GM23248 (cell line): Measurements from ENCODE around the gene RPL41.

ENCODE experiments used
- EZH2 ChIP-seq: fragments of 200-600 bp; sonication (generic); IDR thresholded peaks from 2 replicates; pipeline ENCODE4 v1.6.1; 2018; ENCODE audit warnings: antibody characterized with exemption, mild to moderate bottlenecking; ENCODE audit not compliant: insufficient read depth, poor library complexity, severe bottlenecking
- EZH2phosphoT487 ChIP-seq: fragments of 200-600 bp; sonication (generic); IDR thresholded peaks from 2 replicates; pipeline ENCODE4 v1.6.1; 2018; ENCODE audit warnings: antibody characterized with exemption, moderate library complexity, mild to moderate bottlenecking, low read depth; ENCODE audit not compliant: insufficient read depth

DNA sequence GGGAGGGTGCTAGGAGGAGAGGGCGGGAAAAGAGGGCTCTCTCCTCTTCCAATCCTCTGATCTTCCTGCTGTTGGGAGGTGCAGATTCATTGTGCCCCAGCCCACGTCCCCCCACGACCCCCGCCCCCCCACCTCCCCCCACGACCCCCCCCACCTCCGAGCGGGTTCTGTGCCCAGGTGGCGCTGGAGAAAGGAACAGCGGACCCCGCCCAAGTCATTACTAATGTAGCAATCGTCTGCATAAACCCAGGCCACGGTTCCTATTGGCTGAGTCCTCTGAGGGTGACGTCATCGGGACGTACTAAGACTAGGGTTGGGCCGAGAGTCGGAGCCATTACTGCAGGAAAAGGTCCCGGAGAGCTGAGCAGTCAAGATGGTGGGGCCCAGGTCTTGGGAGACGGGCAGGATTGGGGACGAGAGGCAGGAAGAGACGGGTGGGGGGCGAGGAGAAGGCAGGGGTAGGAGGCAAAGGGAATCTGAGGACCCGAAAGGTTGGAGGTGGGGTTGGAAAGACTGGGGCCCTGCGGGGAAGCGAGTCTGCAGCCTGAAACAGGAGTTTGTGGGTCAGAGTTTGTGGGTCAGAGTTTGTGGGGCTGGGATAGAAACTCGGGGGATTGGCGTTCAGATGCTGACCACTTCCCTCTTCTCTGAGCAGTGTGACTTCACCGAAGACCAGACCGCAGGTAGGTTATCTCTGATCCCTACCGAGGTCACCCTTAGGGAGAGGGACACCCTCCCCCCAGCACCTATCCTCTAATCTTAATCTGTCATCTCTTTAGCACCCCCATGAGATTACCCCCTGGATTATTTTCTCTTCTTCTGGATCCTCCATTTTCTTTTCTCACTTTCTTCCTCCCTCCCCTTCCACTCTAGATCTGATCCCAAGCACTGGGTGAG, 41.8 kb downstream of the RPL41 start, which contains the start of gene MYL6:
- TF ChIP-seq EZH2 = no peak
- no peak for TF ChIP-seq EZH2phosphoT487
